ENCODE results near the gene ERC2.

The ERC2 gene

GRCh38 chr3:55795746-55796145, 672.5 kb downstream of the ERC2 start:
- no peak overlapping the region for H3K27ac ChIP-seq
- TF ChIP-seq, protein P1, sequence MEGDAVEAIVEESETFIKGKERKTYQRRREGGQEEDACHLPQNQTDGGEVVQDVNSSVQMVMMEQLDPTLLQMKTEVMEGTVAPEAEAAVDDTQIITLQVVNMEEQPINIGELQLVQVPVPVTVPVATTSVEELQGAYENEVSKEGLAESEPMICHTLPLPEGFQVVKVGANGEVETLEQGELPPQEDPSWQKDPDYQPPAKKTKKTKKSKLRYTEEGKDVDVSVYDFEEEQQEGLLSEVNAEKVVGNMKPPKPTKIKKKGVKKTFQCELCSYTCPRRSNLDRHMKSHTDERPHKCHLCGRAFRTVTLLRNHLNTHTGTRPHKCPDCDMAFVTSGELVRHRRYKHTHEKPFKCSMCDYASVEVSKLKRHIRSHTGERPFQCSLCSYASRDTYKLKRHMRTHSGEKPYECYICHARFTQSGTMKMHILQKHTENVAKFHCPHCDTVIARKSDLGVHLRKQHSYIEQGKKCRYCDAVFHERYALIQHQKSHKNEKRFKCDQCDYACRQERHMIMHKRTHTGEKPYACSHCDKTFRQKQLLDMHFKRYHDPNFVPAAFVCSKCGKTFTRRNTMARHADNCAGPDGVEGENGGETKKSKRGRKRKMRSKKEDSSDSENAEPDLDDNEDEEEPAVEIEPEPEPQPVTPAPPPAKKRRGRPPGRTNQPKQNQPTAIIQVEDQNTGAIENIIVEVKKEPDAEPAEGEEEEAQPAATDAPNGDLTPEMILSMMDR (IDR thresholded peaks at IDR 0.05): no peak
- no peak for TF ChIP-seq ZFX (IDR thresholded peaks at IDR 0.05; ENCODE audit: borderline replicate concordance)

DNA sequence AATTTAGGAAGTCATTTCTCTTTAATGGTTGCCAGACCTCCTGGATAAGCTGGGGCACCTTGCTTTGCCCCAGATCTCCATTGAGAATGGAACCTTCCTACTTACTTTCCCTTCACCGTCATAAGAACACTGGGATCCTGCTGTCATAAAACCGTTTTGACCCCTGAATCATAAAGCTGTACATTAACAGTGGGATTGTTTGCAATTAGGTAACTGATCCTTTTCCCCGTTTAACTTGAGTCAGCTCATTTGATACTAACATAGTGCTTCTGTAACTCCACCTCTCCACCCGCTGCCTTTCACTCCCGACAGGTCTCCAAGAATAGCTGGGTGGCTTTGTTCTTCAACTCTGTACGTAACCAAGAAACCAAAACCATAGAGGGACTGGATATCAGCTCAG, 673.0 kb downstream of the ERC2 start:
- H3K27ac ChIP-seq: no peak overlapping the region
- TF ChIP-seq ZFX (IDR thresholded peaks at IDR 0.05; ENCODE audit: borderline replicate concordance): no peak
- TF ChIP-seq, protein P1 (IDR thresholded peaks at IDR 0.05): no peak

- H3K27ac ChIP-seq: no peak overlapping the region
- no peak for TF ChIP-seq ZFX (IDR thresholded peaks at IDR 0.05; ENCODE audit: borderline replicate concordance)
- TF ChIP-seq, protein P1 (IDR thresholded peaks at IDR 0.05): no peak
Observed at GRCh38 chr3:55792742-55793141, 675.5 kb downstream of the ERC2 start.

DNA sequence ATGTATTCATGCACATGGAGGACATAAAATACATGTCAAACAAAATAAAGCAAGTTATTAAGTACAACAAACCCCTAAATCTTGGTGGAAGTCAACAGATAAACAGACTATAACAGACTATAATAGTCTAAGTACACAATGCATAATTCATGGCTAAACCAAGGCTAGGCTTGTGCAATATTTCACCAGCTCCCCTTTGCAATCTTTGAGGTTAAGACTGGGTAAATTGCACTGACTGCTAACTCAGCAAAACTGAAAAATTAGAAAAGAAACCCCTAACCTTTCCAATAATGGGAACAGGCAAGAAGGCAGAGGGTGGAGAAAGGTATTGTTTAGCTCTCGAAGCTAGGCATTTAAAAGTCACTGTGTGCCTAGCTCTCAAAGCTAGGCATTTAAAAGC, 676.3 kb downstream of the ERC2 start:
- no peak overlapping the region for H3K27ac ChIP-seq
- TF ChIP-seq, protein P1 (IDR thresholded peaks at IDR 0.05): no peak
- TF ChIP-seq ZFX (IDR thresholded peaks at IDR 0.05; ENCODE audit: borderline replicate concordance): no peak

DNA sequence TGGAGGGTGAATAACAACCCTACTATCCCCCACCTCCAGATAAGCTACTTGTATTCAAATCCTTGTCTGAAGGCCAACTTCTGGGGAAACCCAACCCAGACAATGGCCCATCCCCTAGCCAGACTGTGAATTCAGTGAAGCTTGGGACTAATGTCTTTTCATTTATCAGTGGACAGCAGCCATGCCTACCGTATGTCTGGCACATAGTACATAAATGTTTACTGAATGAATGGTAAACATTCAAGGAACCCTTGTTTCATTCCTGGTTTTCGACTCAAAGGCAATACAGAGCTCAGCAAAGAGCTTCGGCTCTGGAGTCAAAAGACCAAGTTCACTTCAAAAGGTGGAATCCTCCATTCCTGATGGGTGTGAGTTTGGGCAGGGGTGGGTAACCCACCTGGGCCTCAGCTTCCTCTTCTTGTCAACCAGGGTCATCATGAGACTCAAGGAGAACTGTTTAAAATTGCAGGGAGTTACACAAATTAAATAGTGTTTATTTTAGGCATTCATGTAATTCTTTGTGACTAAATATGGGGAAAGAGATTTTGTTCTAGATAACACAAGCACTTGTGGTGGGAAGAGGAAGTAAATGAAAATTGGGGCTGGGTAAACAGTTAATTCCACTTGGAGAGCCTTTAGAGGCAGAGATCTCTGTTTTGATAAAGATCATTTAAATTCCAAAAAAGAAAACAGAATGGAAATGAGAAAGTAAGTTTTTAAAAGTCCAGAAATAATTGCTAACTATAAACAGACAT, 677.5 kb downstream of the ERC2 start:
- no peak overlapping the region for H3K27ac ChIP-seq

DNA sequence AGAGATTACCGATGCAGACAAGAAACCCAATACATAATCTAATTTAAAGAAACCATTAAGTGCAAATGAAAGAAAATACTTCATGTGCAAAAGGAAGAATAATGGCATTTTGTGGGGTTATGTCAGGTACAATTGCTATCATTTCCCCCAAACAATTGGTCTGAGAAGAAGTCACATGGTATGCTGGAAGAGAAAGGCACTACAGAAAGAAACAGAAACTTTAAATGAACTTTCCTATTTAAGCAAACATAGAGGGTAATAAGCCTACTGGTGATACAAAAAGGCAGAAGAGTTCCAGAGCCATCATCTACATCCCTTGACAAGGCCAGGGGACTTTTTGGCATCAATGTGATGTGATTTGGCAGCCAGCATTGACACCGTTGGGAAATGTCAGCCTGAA, 678.8 kb downstream of the ERC2 start:
- TF ChIP-seq, protein P1 (IDR thresholded peaks at IDR 0.05): no peak
- no peak for TF ChIP-seq ZFX (IDR thresholded peaks at IDR 0.05; ENCODE audit: borderline replicate concordance)
- no peak overlapping the region for H3K27ac ChIP-seq

More for the DNA sequence above, 677.5 kb downstream of the ERC2 start:
- TF ChIP-seq, protein P1 (IDR thresholded peaks at IDR 0.05): no peak
- no peak for TF ChIP-seq ZFX (IDR thresholded peaks at IDR 0.05; ENCODE audit: borderline replicate concordance)

GRCh38 chr3:55782807-55783206, 685.5 kb downstream of the ERC2 start:
- peak overlapping the region; percentile 50 for H3K27ac ChIP-seq
- TF ChIP-seq, protein P1 (IDR thresholded peaks at IDR 0.05): no peak
- no peak for TF ChIP-seq ZFX (IDR thresholded peaks at IDR 0.05; ENCODE audit: borderline replicate concordance)

All from 22Rv1 (cell line).